GM12874 (cell line): ENCODE results near the gene KIF5C.

Experiments used
- TF ChIP-seq, protein P1 (sequence below): IDR thresholded peaks from 2 replicates; pipeline ENCODE4 v1.5.1; 2011; ENCODE audit warnings: low read depth, mild to moderate bottlenecking, control low read depth, low read length, moderate library complexity; ENCODE audit not compliant: insufficient read depth

The KIF5C gene

DNA sequence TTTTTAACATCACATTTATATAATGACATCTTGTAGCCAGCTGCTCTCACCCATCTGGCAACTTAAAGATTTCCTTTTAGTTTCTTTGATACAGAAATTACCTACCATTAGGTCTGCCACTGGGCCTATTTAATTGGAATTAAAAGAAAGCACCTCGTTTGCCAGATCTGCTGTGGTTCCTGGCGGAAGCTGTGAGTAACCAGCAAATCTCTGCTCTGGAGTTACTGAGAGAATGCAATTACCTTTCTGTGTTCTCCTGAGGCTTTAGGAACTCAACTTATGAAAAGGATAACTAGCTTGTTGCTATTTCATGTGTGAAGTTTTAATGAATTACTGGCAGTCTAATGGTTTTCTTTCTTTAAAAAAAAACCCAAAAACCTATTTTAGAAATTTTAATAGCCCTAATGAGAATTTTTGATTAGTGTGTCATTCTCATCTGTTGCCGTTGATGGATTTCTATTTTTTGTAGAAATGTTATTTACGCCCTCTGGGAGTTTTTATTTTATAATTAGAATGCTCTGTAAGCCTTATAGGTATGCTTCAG, 93.8 kb downstream of the KIF5C start:
- TF ChIP-seq, protein P1, sequence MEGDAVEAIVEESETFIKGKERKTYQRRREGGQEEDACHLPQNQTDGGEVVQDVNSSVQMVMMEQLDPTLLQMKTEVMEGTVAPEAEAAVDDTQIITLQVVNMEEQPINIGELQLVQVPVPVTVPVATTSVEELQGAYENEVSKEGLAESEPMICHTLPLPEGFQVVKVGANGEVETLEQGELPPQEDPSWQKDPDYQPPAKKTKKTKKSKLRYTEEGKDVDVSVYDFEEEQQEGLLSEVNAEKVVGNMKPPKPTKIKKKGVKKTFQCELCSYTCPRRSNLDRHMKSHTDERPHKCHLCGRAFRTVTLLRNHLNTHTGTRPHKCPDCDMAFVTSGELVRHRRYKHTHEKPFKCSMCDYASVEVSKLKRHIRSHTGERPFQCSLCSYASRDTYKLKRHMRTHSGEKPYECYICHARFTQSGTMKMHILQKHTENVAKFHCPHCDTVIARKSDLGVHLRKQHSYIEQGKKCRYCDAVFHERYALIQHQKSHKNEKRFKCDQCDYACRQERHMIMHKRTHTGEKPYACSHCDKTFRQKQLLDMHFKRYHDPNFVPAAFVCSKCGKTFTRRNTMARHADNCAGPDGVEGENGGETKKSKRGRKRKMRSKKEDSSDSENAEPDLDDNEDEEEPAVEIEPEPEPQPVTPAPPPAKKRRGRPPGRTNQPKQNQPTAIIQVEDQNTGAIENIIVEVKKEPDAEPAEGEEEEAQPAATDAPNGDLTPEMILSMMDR = no peak

DNA sequence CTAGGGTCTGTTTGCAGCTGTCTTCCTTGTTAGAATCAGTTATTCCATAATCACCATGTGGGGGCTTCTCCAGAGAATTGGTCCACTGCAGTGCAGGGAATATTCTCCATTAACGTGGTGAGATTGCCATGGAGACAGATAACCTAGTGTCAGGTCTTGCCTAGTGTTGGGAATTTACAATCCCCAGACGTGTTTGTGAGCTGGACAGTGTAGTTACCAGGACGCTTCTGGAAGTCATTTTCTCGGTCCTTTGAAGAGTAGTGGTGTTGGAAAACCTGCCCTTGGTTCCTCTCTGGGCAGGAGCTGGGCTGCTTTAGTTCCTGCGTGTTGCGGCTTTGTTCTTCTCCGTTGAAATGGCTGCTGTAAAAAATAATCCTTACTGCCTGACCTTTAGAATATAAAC, 94.6 kb downstream of the KIF5C start:
- TF ChIP-seq, protein P1 = no peak

DNA sequence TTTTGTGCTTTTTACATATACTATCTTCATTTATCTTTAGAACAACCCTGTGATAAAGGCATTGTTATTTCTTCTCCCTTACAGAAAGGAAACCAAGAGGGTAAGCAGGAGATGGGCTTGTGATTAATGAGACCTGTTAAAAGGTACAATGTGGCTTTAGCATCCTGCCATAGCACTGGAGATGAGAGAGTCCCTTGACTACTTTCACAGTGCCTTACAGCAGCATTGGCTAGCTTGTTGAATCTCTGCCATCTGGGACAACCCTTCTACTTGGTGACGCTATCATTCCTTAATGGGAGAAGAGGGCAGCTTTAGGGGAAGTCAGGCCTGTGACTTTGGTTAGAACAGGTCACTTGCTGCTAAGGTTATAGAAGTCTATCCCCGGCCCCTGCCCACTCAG, 95.4 kb downstream of the KIF5C start:
- TF ChIP-seq, protein P1 = no peak

DNA sequence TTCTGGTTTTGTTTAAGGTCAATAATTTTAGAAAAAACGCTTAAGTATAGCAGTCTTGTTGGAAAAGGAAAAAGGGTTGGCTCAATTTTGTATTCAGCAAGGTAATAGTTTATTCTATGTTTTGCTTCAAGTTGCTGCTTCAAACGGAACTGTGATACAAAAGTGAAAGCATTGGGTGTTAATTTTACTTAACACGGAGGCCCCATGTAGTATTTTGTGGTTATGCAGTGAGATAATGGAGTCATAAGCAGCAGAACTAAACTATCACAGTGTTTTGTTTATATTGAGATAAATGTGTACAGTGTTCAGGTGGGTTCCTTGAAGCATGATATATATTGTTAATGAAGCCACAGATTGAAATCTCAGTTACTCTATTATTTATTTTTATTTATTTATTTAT, 96.5 kb downstream of the KIF5C start:
- TF ChIP-seq, protein P1 = no peak

DNA sequence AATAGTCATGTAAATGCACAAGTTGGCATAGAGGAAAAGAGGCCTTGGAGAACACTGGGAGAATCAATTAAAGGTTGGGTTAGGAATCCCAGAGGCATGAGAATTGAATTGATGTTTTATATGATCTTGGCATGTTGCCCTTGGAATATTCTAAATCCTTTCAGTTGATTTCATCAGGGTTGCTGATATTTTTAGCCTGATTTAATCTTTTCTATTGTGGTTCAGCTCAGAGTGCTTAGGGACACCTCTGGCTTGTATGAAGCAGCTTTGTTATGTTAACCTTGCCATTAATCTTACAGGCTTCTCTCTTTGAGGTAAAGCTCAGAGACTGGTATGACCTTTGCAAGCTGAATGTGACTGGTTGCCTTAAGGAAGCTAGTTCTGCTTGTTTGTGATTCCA, 99.1 kb downstream of the KIF5C start:
- TF ChIP-seq, protein P1 = no peak

DNA sequence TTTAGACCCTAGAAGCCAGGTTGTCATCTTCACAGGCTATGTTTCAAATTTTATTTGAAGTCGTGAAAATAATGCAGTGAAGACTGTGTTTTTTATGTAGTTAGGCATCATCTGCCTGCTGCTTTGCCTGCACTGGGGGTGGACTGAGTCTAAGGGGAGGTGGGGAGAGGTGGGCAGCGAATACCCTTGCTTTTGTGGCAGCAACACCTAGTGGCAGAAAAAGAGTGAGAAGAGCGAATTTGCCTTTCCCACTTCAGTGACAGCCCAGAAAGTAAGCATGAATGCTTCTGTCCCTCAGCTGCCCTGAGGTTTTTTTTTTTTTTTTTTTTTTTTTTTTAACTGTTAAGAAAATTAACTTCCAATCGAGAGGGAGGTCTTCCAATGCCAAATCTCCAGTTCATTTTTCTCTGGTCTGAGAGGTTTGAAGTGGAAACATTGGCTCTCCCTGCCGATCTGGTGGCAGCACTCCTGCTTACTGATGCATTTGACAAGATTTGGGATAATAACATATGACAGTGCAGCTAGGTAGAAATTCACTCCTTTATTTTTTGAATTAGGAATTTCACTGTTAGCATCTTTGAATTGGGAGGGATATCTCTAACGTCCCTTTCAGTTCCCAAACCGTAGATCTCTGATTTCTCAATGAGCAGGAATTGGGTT, 103.1 kb downstream of the KIF5C start:
- TF ChIP-seq, protein P1 = peak; percentile 23; the same call in 1 of the 2 replicates

DNA sequence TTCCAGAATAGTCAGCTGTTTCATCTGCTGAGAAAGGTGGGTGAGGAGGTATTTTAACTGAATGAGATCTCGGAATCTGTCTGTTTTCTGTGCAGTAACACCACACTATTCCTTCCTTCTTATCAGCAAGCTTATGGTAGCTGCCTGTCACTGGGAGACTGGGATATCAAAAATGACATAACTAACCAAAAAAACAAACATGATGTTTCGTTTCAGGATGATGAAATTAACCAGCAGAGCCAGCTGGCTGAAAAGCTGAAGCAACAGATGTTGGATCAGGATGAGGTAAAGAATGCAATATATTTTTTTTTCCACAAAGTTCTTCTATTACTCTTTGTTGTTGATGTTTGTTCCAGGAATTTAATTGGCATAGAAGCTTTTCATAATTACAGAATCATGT, 103.7 kb downstream of the KIF5C start:
- TF ChIP-seq, protein P1 = no peak
